ENCODE results near the gene L3MBTL4.

The L3MBTL4 gene

GRCh38 chr18:6326566-6326965 is 88.1 kb downstream of the L3MBTL4 start:
- H3K4me3 ChIP-seq (ENCODE audit: control insufficient read depth, low read depth, low read length): no peak overlapping the region
- no peak for DNase-seq (ENCODE audit: low read depth)
- TF ChIP-seq, protein P1, sequence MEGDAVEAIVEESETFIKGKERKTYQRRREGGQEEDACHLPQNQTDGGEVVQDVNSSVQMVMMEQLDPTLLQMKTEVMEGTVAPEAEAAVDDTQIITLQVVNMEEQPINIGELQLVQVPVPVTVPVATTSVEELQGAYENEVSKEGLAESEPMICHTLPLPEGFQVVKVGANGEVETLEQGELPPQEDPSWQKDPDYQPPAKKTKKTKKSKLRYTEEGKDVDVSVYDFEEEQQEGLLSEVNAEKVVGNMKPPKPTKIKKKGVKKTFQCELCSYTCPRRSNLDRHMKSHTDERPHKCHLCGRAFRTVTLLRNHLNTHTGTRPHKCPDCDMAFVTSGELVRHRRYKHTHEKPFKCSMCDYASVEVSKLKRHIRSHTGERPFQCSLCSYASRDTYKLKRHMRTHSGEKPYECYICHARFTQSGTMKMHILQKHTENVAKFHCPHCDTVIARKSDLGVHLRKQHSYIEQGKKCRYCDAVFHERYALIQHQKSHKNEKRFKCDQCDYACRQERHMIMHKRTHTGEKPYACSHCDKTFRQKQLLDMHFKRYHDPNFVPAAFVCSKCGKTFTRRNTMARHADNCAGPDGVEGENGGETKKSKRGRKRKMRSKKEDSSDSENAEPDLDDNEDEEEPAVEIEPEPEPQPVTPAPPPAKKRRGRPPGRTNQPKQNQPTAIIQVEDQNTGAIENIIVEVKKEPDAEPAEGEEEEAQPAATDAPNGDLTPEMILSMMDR (conservative IDR thresholded peaks at IDR 0.05; ENCODE audit: control insufficient read depth, insufficient read depth, low read depth, low read length): no peak

- no peak for DNase-seq (ENCODE audit: low read depth)
- no peak overlapping the region for H3K4me3 ChIP-seq (ENCODE audit: control insufficient read depth, low read depth, low read length)
- TF ChIP-seq, protein P1 (conservative IDR thresholded peaks at IDR 0.05; ENCODE audit: control insufficient read depth, insufficient read depth, low read depth, low read length): no peak
Measured at GRCh38 chr18:6323319-6323889, 91.3 kb downstream of the L3MBTL4 start.

DNA sequence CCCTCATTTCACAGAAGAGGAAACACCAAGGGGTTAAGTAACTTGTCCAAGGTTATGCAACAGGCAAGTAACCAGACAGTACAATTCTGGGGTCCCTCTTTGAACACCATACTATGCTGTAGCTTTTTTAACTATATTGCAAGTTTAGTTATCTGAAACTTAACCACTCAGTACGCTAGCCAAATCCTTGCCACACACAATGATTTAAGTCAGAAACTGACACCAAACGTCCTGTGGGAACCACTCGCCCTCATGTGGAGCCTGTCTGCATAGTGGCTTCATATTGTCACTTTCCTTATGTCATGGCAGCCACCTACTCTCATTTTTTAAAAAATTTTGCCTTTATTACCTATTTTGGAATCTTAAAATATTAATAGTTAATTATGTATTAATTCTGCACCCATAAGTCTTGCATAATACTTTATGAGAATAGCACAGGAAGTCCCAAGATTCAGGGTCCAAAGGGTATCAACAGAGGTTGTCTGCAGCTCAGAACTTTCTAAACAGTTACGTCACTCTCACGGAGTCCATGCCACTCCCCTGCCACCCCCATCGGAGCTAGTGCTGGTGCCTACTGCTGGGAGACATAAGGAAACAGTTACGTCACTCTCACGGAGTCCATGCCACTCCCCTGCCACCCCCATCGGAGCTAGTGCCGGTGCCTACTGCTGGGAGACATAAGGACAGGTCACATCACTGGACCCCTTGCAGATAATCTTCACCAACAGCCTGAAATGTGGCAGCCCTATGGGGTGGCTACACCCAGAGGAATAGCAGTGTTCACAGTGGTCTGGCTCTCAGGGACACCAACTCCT is 99.0 kb downstream of the L3MBTL4 start:
- TF ChIP-seq, protein P1 (conservative IDR thresholded peaks at IDR 0.05; ENCODE audit: control insufficient read depth, insufficient read depth, low read depth, low read length): no peak
- no peak for DNase-seq (ENCODE audit: low read depth)
- no peak overlapping the region for H3K4me3 ChIP-seq (ENCODE audit: control insufficient read depth, low read depth, low read length)

GRCh38 chr18:6313415-6313814 is 101.3 kb downstream of the L3MBTL4 start:
- H3K4me3 ChIP-seq (ENCODE audit: control insufficient read depth, low read depth, low read length): no peak overlapping the region
- DNase-seq (ENCODE audit: low read depth): no peak
- TF ChIP-seq, protein P1 (conservative IDR thresholded peaks at IDR 0.05; ENCODE audit: control insufficient read depth, insufficient read depth, low read depth, low read length): no peak

GRCh38 chr18:6311456-6312215 is 103.1 kb downstream of the L3MBTL4 start:
- H3K4me3 ChIP-seq (ENCODE audit: control insufficient read depth, low read depth, low read length): no peak overlapping the region
- TF ChIP-seq, protein P1 (conservative IDR thresholded peaks at IDR 0.05; ENCODE audit: control insufficient read depth, insufficient read depth, low read depth, low read length): no peak
- DNase-seq (ENCODE audit: low read depth): no peak

GRCh38 chr18:6310714-6311113 is 104.0 kb downstream of the L3MBTL4 start:
- TF ChIP-seq, protein P1 (conservative IDR thresholded peaks at IDR 0.05; ENCODE audit: control insufficient read depth, insufficient read depth, low read depth, low read length): no peak
- DNase-seq (ENCODE audit: low read depth): no peak
- no peak overlapping the region for H3K4me3 ChIP-seq (ENCODE audit: control insufficient read depth, low read depth, low read length)

Measured in fibroblast of mammary gland (primary cell).